MCF 10A (cell line): Measurements from ENCODE around the gene NRP1. TPM values are rescaled to one million over a fixed set of nuclear protein-coding genes. Genes with fewer than 3 reads are reported as not detected.

Experiments
- BruUV-seq: library from RNA; stranded (reverse); fragments of 400-500 nt; replicated peaks from 2 replicates; lab custom pipeline; 2021; lab: Mats Ljungman, UMichigan
- CTCF ChIA-PET: fragments of 300-600 bp; sonication (Branson Sonifier 250); formaldehyde crosslinking; extraction: SDS; loops from one replicate; lab custom pipeline; 2021; ENCODE audit warnings: antibody characterized with exemption, inconsistent platforms; lab: Yijun Ruan, JAX
- POLR2A ChIA-PET: fragments of 300-600, 350-650 bp; sonication (Branson Sonifier 250); formaldehyde crosslinking; extraction: SDS; loops from one replicate; lab custom pipeline; 2020; ENCODE audit warnings: antibody characterized with exemption, inconsistent platforms; lab: Yijun Ruan, JAX
- DNase-seq: peaks from one replicate; pipeline ENCODE4 v3.0.0-alpha.2; 2018; ENCODE audit not compliant: unreplicated experiment
- H3K27ac Mint-ChIP-seq: one replicate; pipeline ENCODE4 v1.8.0; 2022; ENCODE audit warnings: mild to moderate bottlenecking, low read depth, mixed read lengths; ENCODE audit not compliant: unreplicated experiment
- H3K27me3 Mint-ChIP-seq: one replicate; pipeline ENCODE4 v1.8.0; 2022; ENCODE audit warnings: mixed read lengths; ENCODE audit not compliant: insufficient read depth, unreplicated experiment
- H3K36me3 Mint-ChIP-seq: one replicate; pipeline ENCODE4 v1.8.0; 2022; ENCODE audit warnings: mild to moderate bottlenecking, moderate library complexity, mixed read lengths; ENCODE audit not compliant: insufficient read depth, unreplicated experiment
- H3K4me1 Mint-ChIP-seq: one replicate; pipeline ENCODE4 v1.8.0; 2022; ENCODE audit warnings: mixed read lengths; ENCODE audit not compliant: insufficient read depth, unreplicated experiment
- H3K4me3 Mint-ChIP-seq: one replicate; pipeline ENCODE4 v1.8.0; 2022; ENCODE audit warnings: mild to moderate bottlenecking, moderate library complexity, mixed read lengths; ENCODE audit not compliant: unreplicated experiment
- H3K9me3 Mint-ChIP-seq: one replicate; pipeline ENCODE4 v1.8.0; 2022; ENCODE audit warnings: mixed read lengths; ENCODE audit not compliant: unreplicated experiment
- intact Hi-C: fragments of 100-400 bp; cut with micrococcal nuclease; formaldehyde crosslinking; loops from 2 replicates; pipeline ENCODE4 v1.14.1; 2022
- total RNA-seq: library from RNA; stranded (reverse); gene quantifications from 2 replicates; pipeline ENCODE4 v1.2.3, GENCODE V29; 2022
- TF ChIP-seq, protein P1 (sequence below): fragments of 200-600 bp; IDR thresholded peaks from one replicate; pipeline ENCODE4 v1.8.0; 2022; ENCODE audit warnings: antibody characterized with exemption, mild to moderate bottlenecking; ENCODE audit not compliant: unreplicated experiment

NRP1 gene
- total RNA-seq, 1 experiment from 2014 or later = 66.6 TPM

GRCh38 chr10:33381451-33382215 lies 47.2 kb upstream of the NRP1 start:
- Mint-ChIP-seq H3K4me3 (no peak overlapping the region), H3K9me3 (no peaks in the 10 kb centered on the region), H3K4me1 (peaks cover 12% of the 10 kb centered on the region), H3K36me3 (no peaks in the 10 kb centered on the region), H3K27ac (no peak overlapping the region), H3K27me3 (no peaks in the 10 kb centered on the region)
- ChIA-PET CTCF (interaction anchor here (0.6 to 1.2 kb wide), 2 partner anchors 11 to 846 kb away, joined by 3 to 4 read pairs; no protein-coding TSS in a partner anchor), POLR2A (no interaction called here)
- BruUV-seq = no TSS peak
- TF ChIP-seq, protein P1, sequence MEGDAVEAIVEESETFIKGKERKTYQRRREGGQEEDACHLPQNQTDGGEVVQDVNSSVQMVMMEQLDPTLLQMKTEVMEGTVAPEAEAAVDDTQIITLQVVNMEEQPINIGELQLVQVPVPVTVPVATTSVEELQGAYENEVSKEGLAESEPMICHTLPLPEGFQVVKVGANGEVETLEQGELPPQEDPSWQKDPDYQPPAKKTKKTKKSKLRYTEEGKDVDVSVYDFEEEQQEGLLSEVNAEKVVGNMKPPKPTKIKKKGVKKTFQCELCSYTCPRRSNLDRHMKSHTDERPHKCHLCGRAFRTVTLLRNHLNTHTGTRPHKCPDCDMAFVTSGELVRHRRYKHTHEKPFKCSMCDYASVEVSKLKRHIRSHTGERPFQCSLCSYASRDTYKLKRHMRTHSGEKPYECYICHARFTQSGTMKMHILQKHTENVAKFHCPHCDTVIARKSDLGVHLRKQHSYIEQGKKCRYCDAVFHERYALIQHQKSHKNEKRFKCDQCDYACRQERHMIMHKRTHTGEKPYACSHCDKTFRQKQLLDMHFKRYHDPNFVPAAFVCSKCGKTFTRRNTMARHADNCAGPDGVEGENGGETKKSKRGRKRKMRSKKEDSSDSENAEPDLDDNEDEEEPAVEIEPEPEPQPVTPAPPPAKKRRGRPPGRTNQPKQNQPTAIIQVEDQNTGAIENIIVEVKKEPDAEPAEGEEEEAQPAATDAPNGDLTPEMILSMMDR = no peak
- intact Hi-C loops = loop anchor here (5.0 kb wide), 1 partner anchor 176 kb away; no protein-coding TSS in a partner anchor
- no peak for DNase-seq

DNA sequence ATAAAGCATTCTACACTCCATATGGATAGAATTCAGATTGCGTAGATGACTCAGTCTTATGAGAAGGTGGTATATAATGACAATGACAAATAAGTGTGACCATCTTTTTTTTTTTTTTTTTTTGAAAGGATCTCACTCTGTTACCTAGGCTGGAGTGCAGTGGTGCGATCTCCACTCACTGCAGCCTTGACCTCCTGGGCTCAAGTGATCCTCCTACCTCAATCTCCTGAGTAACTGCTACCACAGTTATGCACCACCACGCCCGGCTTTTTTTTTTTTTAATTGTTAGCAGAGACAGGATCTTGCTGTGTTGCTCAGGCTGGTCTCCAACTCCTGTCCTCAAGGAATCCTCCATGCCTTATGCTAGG lies 43.2 kb upstream of the NRP1 start:
- H3K27me3 Mint-ChIP-seq = no peaks in the 10 kb centered on the region
- TF ChIP-seq, protein P1 = no peak
- H3K27ac Mint-ChIP-seq = peak overlapping the region; percentile 75
- no TSS peak for BruUV-seq
- peaks cover 17% of the 10 kb centered on the region for H3K4me1 Mint-ChIP-seq
- POLR2A ChIA-PET = interaction anchor here (2.1 kb wide), 1 partner anchor 12 kb away, joined by 5 read pairs; no protein-coding TSS in a partner anchor
- no peaks in the 10 kb centered on the region for H3K36me3 Mint-ChIP-seq
- peak overlapping the region; percentile 52 for H3K4me3 Mint-ChIP-seq
- H3K9me3 Mint-ChIP-seq = no peaks in the 10 kb centered on the region
- CTCF ChIA-PET = no interaction called here
- peak; percentile 23 for DNase-seq
- intact Hi-C loops = no loop called here

DNA sequence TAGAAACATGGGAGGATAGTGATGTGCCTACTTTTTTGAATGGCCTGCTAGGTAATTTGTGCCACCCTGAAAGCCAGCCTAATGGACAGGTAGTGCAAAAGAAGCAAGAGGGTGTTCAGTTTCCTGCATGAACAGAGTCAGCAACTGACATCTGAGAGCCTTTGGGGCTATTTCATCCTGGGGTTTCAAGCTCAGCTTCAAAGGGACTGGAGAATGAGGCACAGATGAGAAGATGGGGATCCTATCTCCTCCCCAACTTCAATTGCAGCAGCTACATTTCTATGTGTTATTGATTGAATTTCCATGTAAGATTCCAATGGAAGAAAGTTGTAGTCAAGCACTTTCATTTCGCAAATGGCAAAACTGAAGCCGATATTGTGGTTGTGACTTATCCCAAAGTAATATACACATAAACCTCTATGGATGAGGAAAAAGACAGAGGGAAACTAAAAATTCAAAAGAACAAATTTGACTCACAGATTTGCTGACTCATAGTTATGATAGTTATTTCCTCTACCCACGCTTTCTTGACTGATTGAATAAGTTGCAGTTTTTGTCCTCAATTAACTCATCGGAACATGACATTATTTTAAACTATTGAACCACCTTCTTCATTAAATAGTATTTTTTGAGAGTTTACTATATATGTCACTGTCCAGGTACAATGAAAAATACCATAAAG lies 42.6 kb upstream of the NRP1 start:
- H3K9me3 Mint-ChIP-seq = no peaks in the 10 kb centered on the region
- peak overlapping the region; percentile 52 for H3K4me3 Mint-ChIP-seq
- peak; percentile 44 for DNase-seq
- H3K27ac Mint-ChIP-seq = peak overlapping the region; percentile 75
- no peaks in the 10 kb centered on the region for H3K27me3 Mint-ChIP-seq
- POLR2A ChIA-PET = interaction anchor here (2.1 kb wide), 1 partner anchor 12 kb away, joined by 5 read pairs; no protein-coding TSS in a partner anchor
- TSS peak; percentile 22 for BruUV-seq
- CTCF ChIA-PET = no interaction called here
- TF ChIP-seq, protein P1 = no peak
- no peaks in the 10 kb centered on the region for H3K36me3 Mint-ChIP-seq
- H3K4me1 Mint-ChIP-seq = peaks cover 17% of the 10 kb centered on the region
- intact Hi-C loops = no loop called here

- intact Hi-C loops = no loop called here
- H3K4me3 Mint-ChIP-seq = no peak overlapping the region
- DNase-seq = no peak
- no peak overlapping the region for H3K27ac Mint-ChIP-seq
- H3K27me3 Mint-ChIP-seq = no peaks in the 10 kb centered on the region
- POLR2A ChIA-PET = interaction anchor here (0.6 to 2.1 kb wide), 2 partner anchors 11 to 30 kb away, joined by 3 to 5 read pairs; no protein-coding TSS in a partner anchor
- TF ChIP-seq, protein P1 = no peak
- CTCF ChIA-PET = no interaction called here
- no peaks in the 10 kb centered on the region for H3K9me3 Mint-ChIP-seq
- H3K4me1 Mint-ChIP-seq = peaks cover 17% of the 10 kb centered on the region
- no TSS peak for BruUV-seq
- H3K36me3 Mint-ChIP-seq = no peaks in the 10 kb centered on the region
Observed at GRCh38 chr10:33376476-33376875, 42.0 kb upstream of the NRP1 start.
